C4-2B (cell line): ENCODE measurements around the gene ANK3.

Experiments used
- CTCF ChIP-seq: fragments of 450-650 bp; conservative IDR thresholded peaks from 2 replicates; pipeline ENCODE4 v1.5.1; 2017; ENCODE audit warnings: mild to moderate bottlenecking
- ZFX ChIP-seq: fragments of 450-650 bp; IDR thresholded peaks from 2 replicates; pipeline ENCODE4 v1.6.1; 2017

DNA sequence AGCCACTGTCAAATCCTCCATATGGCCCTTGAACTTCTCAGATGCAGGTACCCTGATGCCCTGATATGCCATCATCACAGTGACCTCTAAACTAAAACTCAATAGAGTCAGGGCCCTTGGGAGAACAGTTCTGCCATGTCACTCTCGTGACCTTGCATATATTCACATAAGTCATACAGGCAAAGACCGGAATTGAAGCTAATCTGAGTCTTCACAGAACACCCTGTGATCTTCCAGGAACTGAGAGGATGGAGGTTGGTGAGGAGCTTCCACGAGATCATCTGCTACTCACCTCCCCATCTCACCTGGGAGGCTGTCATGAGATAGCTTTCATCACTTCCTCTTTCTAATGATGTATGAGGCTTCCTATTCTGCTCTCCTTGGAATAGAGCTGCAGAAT is 254.7 kb downstream of the ANK3 start:
- TF ChIP-seq CTCF = no peak
- TF ChIP-seq ZFX = no peak
